ENCODE data around the gene ARMC9.

The ARMC9 gene

DNA sequence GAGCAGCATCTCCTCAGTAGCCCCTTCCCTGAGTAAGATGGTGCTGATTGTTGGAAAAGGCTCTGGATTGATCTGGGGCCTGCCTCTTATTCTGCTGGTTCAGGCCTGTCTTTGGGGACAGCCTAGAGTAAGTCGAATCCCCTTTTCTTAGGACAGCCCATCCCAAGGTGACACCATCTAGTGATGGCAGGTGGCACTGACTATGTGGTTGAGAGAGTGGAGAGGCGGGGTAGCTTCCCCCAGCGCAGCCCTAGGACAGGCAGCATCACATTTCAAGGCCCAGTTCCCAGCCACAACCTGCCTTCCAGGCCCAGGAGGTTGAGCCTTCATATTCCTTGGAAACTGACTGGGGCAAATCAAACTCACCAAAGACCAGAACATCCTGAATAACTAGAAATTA lies 128.0 kb downstream of the ARMC9 start:
- DNase-seq (ENCODE audit: low read depth) = no peak

GRCh38 chr2:231330311-231330710 lies 131.9 kb downstream of the ARMC9 start:
- no peak overlapping the region for H3K4me3 ChIP-seq (replicated peaks; ENCODE audit: low read depth, low read length)
- no peak for DNase-seq (ENCODE audit: low read depth)
- no peak for TF ChIP-seq CTCF (IDR thresholded peaks at IDR 0.05; ENCODE audit: low read length, missing control alignments)

More for the DNA sequence above, 128.0 kb downstream of the ARMC9 start:
- no peak for TF ChIP-seq CTCF (IDR thresholded peaks at IDR 0.05; ENCODE audit: low read length, missing control alignments)
- no peak overlapping the region for H3K4me3 ChIP-seq (replicated peaks; ENCODE audit: low read depth, low read length)

DNA sequence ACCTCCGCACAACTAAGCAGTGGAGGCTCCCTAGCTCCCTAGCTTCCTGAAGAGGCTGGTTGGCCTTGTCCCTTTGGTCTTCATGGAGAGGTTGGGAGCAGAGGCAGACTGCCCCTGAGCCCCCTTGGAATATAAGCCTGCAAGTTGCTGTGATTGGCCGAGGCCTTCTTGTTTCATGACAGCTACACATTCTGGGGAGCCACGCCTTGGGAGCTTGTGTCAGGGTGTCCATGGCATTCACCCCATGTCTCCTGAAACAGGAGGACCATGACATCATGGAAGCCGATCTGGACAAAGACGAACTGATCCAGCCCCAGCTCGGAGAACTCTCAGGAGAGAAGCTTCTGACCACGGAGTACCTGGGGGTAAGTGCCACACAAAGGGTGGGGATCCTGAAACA lies 133.1 kb downstream of the ARMC9 start:
- DNase-seq (ENCODE audit: low read depth) = no peak
- H3K4me3 ChIP-seq (replicated peaks; ENCODE audit: low read depth, low read length) = no peak overlapping the region
- no peak for TF ChIP-seq CTCF (IDR thresholded peaks at IDR 0.05; ENCODE audit: low read length, missing control alignments)

GRCh38 chr2:231332388-231332787 lies 134.0 kb downstream of the ARMC9 start:
- no peak for DNase-seq (ENCODE audit: low read depth)
- TF ChIP-seq CTCF (IDR thresholded peaks at IDR 0.05; ENCODE audit: low read length, missing control alignments) = no peak
- no peak overlapping the region for H3K4me3 ChIP-seq (replicated peaks; ENCODE audit: low read depth, low read length)

- no peak for DNase-seq (ENCODE audit: low read depth)
- TF ChIP-seq CTCF (IDR thresholded peaks at IDR 0.05; ENCODE audit: low read length, missing control alignments) = no peak
- H3K4me3 ChIP-seq (replicated peaks; ENCODE audit: low read depth, low read length) = no peak overlapping the region
Measured at GRCh38 chr2:231332872-231333500, 134.6 kb downstream of the ARMC9 start.

DNA sequence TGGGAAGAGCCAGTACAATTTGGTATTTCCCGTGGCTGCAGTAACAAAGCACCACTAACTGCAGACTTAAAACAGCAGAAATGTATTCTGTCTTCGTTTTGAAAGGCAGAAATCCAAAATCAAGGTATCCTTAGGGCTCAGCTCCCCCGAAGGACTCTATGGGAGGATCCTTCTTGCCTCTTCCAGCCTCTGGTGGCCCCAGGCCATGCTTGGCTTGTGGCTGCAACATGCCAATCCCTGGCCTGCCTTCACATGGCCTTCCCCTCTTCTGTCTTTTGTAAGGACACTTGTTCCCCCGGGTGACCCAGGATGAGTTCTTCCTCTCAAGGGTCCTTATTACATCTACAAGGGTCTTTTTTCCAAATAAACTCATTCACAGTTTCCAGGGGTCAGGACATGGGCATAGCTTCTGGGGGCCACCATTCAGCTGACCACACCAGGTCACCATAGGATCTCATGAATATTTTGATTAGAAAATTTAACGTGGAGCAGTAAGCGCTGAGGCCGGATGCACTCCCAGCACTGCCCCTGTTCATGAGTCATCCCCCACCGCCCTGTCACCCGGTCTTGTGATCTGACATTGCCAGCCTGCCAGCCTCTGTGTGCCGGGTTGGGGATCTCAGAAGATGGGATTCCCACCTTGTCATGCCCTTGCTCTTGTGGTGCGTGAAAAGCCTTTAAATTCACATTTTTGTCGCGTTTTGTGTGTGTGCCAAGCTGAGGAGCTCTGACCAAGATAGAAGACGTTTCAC lies 135.9 kb downstream of the ARMC9 start:
- no peak for DNase-seq (ENCODE audit: low read depth)
- TF ChIP-seq CTCF (IDR thresholded peaks at IDR 0.05; ENCODE audit: low read length, missing control alignments) = no peak
- H3K4me3 ChIP-seq (replicated peaks; ENCODE audit: low read depth, low read length) = no peak overlapping the region

All from fibroblast of pulmonary artery (primary cell).